GM12872 (cell line): Measurements from ENCODE around the gene OR5F1.

Experiments used
- CTCF ChIP-seq: IDR thresholded peaks from 3 replicates; pipeline ENCODE4 v1.5.1; 2011; ENCODE audit warnings: low read depth, mild to moderate bottlenecking, low read length, moderate library complexity; ENCODE audit not compliant: insufficient read depth

OR5F1 gene

GRCh38 chr11:55966391-55966790 is 28.0 kb downstream of the OR5F1 start:
- no peak for TF ChIP-seq CTCF

- TF ChIP-seq CTCF, result no peak
Observed at GRCh38 chr11:55956521-55956920, 37.9 kb downstream of the OR5F1 start.

- TF ChIP-seq CTCF, result no peak
Observed at GRCh38 chr11:55949330-55949729, 45.1 kb downstream of the OR5F1 start.
